Right atrium auricular region (tissue), 2 donors: ENCODE data around the gene KCNH8. TPM values are rescaled to one million over a fixed set of nuclear protein-coding genes. Genes with fewer than 3 reads are reported as not detected.

Experiments
- DNase-seq: peaks from one replicate; pipeline ENCODE4 v3.0.0-alpha.2; 2019; ENCODE audit warnings: low spot score
- H3K27ac ChIP-seq, 2 donors: fragments of 200-600 bp; sonication (generic); 1 replicate in 1 of 2; 2 replicates in 1 of 2; pipeline ENCODE4 v1.5.1; 2016 to 2019
- H3K27me3 ChIP-seq, 2 donors: fragments of 200-600 bp; sonication (generic); one replicate each; pipeline versions ENCODE4 v1.5.1 to v1.6.0; 2017 to 2019
- H3K36me3 ChIP-seq: fragments of 200-600 bp; sonication (generic); one replicate; pipeline ENCODE4 v1.5.1; 2016
- H3K4me1 ChIP-seq, 2 donors: fragments of 200-600 bp; sonication (generic); one replicate each; pipeline versions ENCODE4 v1.5.1 to v1.6.0; 2017 to 2019
- H3K4me3 ChIP-seq, 2 donors: fragments of 200-600 bp; sonication (generic); 1 replicate in 1 of 2; 2 replicates in 1 of 2; pipeline ENCODE4 v1.5.1; 2017 to 2019; ENCODE audit warnings: mild to moderate bottlenecking in 1 of 2, moderate library complexity in 1 of 2
- H3K9me3 ChIP-seq, 2 donors: fragments of 200-600 bp; sonication (generic); one replicate each; pipeline ENCODE4 v1.5.1; 2019
- total RNA-seq, 2 donors: library from RNA; depleted of rRNA; stranded (reverse); fragments of >200 nt; gene quantifications; one replicate each; pipeline ENCODE4 v1.1.0, GENCODE V29; 2016
- TF ChIP-seq, protein P1 (sequence below), 2 donors: fragments of 200-600 bp; sonication (generic); IDR thresholded peaks; one replicate each; pipeline ENCODE4 v1.5.1; 2019; ENCODE audit warnings: antibody characterized with exemption in 2 of 2

KCNH8 gene
- total RNA-seq, 2 donors from 2014 or later: 0.08 TPM; not detected in 1

DNA sequence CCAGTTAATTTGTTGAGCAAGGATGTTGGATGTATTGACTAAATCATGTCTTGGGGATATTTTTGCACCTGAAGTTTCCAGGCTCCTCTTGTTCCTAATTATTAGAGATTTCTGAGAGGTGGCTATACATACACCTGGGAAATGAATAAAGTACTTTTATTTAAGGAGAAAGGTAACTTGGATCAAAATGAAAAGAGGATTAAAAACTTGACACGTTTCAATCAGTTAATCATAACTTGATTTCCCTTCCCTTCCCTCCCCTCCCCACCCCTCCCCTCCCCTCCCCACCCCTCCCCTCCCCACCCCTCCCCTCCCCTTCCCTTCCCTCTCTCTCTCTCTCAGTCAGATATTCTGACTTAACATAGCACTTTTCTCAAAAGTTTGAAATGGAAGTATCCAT lies 126.3 kb downstream of the KCNH8 start:
- Histone ChIP-seq H3K36me3 (no peaks in the 10 kb centered on the region), H3K27ac (no peak overlapping the region), H3K9me3 (no peaks in the 10 kb centered on the region), H3K4me3 (no peak overlapping the region), H3K27me3 (no peaks in the 10 kb centered on the region), H3K4me1 (no peaks in the 10 kb centered on the region)
- DNase-seq: no peak
- TF ChIP-seq, protein P1, sequence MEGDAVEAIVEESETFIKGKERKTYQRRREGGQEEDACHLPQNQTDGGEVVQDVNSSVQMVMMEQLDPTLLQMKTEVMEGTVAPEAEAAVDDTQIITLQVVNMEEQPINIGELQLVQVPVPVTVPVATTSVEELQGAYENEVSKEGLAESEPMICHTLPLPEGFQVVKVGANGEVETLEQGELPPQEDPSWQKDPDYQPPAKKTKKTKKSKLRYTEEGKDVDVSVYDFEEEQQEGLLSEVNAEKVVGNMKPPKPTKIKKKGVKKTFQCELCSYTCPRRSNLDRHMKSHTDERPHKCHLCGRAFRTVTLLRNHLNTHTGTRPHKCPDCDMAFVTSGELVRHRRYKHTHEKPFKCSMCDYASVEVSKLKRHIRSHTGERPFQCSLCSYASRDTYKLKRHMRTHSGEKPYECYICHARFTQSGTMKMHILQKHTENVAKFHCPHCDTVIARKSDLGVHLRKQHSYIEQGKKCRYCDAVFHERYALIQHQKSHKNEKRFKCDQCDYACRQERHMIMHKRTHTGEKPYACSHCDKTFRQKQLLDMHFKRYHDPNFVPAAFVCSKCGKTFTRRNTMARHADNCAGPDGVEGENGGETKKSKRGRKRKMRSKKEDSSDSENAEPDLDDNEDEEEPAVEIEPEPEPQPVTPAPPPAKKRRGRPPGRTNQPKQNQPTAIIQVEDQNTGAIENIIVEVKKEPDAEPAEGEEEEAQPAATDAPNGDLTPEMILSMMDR (IDR thresholded peaks at IDR 0.05): no peak

DNA sequence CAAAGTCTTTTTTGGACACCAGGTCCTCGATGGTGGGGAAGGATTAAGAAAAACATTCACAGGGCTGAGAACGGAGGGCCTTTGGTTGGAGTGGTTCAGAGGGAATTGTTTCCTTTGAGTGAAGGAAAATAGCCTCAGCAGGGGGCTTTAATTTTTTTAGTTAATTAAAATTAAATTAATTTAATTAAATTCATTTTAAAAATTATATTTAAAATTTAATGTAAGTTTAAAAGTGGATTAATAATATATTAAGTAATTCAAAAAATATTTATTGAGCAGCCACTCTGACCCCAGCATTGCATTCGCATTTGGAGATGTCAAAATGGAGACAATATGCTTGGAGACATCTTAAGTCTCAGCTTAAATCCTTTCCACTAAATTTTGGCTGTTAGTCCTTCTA lies 136.7 kb downstream of the KCNH8 start:
- no peaks in the 10 kb centered on the region for H3K9me3 ChIP-seq
- H3K27ac ChIP-seq: no peak overlapping the region
- H3K4me1 ChIP-seq: no peaks in the 10 kb centered on the region
- no peak for DNase-seq
- no peak overlapping the region for H3K4me3 ChIP-seq
- H3K27me3 ChIP-seq: no peaks in the 10 kb centered on the region
- TF ChIP-seq, protein P1 (IDR thresholded peaks at IDR 0.05): no peak
- no peaks in the 10 kb centered on the region for H3K36me3 ChIP-seq

DNA sequence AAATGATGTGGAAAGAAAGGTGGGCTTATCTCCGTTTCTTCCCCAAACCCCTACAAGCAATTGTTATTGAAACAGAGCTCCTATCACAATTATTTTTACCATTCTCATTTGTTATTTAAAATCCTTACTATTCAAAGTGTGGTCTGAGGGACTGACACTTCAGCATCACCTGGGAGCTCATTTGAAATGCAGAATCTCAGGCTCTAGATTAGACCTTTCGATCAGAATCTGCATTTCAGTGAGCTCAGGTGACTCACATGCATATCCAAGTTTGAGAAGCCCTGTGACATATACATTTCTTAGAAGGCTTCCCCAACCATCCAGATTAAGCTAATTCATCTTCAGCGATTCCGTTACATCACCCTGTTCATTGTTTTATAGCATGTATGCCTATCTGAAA lies 145.0 kb downstream of the KCNH8 start:
- no peaks in the 10 kb centered on the region for H3K4me1 ChIP-seq
- no peaks in the 10 kb centered on the region for H3K36me3 ChIP-seq
- TF ChIP-seq, protein P1 (IDR thresholded peaks at IDR 0.05): no peak
- no peaks in the 10 kb centered on the region for H3K27me3 ChIP-seq
- H3K27ac ChIP-seq: no peak overlapping the region
- DNase-seq: no peak
- no peaks in the 10 kb centered on the region for H3K9me3 ChIP-seq
- no peak overlapping the region for H3K4me3 ChIP-seq

DNA sequence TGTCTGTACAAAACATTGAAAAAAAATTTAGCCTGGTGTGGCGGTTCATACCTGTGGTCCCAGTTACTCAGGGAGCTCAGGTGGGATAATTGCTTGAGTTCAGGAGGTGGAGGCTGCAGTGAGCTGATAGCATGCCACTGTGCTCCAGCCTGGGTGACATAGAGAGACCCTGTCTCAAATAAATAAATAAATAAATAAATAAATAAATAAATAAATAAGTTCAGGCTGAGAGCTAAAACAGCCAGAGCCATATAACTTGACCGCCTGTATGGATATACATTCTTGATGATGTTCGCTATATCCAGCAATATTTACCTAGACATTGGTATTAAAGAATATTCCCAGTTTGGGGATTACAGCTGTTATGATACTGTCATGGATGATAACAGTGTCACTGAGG lies 146.9 kb downstream of the KCNH8 start:
- DNase-seq: no peak
- H3K36me3 ChIP-seq: no peaks in the 10 kb centered on the region
- H3K4me1 ChIP-seq: no peaks in the 10 kb centered on the region
- H3K27me3 ChIP-seq: no peaks in the 10 kb centered on the region
- no peak overlapping the region for H3K27ac ChIP-seq
- TF ChIP-seq, protein P1 (IDR thresholded peaks at IDR 0.05): no peak
- no peaks in the 10 kb centered on the region for H3K9me3 ChIP-seq
- H3K4me3 ChIP-seq: no peak overlapping the region

DNA sequence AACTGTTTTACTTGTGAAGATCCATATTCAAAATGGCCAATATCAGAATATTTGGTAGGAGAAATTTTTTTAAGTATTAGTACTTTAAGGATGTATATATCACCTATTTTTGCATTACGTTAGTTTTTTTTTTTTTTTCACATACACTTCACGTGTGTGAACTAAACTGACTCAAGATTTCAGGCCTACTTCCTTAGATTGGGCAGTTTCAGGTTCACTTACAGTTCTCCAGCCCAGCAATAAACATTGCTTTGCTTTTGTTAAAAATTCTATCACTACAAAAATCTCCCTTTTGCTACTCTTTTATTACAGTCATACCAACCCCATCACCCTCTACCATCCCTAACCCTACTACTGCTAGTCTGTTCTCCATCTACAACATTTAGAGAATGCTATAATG lies 183.6 kb downstream of the KCNH8 start:
- Histone ChIP-seq H3K4me3 (no peak overlapping the region), H3K27ac (no peak overlapping the region), H3K4me1 (no peaks in the 10 kb centered on the region), H3K27me3 (no peaks in the 10 kb centered on the region), H3K36me3 (no peaks in the 10 kb centered on the region), H3K9me3 (no peaks in the 10 kb centered on the region)
- TF ChIP-seq, protein P1 (IDR thresholded peaks at IDR 0.05): no peak
- no peak for DNase-seq

DNA sequence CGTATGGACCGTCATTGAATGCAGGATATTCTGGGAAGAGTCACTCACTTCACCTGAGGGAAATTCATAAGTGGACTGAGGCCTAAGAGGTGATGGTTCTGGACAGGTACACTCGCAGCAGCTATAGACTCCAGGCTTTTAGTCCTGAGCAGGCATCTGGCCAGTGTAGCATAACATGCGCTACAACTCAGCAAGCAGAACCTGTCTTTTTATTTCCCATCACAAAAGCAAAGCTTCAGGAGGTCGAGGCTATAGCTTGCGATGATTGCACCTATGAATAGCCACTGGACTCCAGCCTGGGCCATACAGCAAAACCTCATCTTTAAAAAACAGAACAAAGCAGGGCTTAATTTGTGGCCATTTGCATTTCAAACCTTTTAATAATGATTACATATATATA lies 185.8 kb downstream of the KCNH8 start:
- H3K4me1 ChIP-seq: no peaks in the 10 kb centered on the region
- no peaks in the 10 kb centered on the region for H3K27me3 ChIP-seq
- no peak for DNase-seq
- no peaks in the 10 kb centered on the region for H3K36me3 ChIP-seq
- H3K9me3 ChIP-seq: no peaks in the 10 kb centered on the region
- H3K27ac ChIP-seq: no peak overlapping the region
- TF ChIP-seq, protein P1 (IDR thresholded peaks at IDR 0.05): no peak
- no peak overlapping the region for H3K4me3 ChIP-seq
